Thyroid gland (tissue), 4 donors: ENCODE data around the gene SETD3.

ENCODE experiments used
- POLR2A ChIP-seq, 2 donors: fragments of 450-650 bp; IDR thresholded peaks; one replicate each; pipeline ENCODE4 v1.6.1; 2017; ENCODE audit warnings: antibody characterized with exemption in 2 of 2, mild to moderate bottlenecking in 2 of 2, moderate library complexity in 1 of 2
- TF ChIP-seq, protein P1 (sequence below), 6 experiments: fragments of 200-600 bp in 3 of 6; fragments of 450-650 bp in 3 of 6; sonication (generic) in 3 of 6; IDR thresholded peaks; one replicate each; pipeline ENCODE4 v1.5.1; 2016 to 2019; ENCODE audit warnings: antibody characterized with exemption in 6 of 6, mild to moderate bottlenecking in 2 of 6, inconsistent platforms in 1 of 6, moderate library complexity in 1 of 6

DNA sequence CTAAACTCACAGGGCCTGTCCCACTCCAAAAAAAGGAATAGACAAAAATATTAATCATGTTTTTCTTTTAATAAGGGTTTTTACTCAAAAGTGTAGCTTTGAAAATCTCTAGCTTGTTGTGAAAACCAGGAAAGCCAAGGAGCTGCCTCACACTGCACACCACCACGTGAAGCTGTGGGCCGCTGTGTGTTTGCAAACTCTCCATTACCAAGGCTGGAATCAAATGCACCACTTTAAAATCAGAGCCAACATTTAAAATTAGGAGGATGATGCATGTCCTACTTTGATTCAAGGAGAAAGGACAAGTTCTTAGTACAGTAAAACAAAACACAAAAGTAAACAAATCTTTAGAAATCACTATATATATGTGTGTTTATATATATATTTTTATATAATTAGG lies 83.0 kb downstream of the SETD3 start:
- TF ChIP-seq, protein P1, sequence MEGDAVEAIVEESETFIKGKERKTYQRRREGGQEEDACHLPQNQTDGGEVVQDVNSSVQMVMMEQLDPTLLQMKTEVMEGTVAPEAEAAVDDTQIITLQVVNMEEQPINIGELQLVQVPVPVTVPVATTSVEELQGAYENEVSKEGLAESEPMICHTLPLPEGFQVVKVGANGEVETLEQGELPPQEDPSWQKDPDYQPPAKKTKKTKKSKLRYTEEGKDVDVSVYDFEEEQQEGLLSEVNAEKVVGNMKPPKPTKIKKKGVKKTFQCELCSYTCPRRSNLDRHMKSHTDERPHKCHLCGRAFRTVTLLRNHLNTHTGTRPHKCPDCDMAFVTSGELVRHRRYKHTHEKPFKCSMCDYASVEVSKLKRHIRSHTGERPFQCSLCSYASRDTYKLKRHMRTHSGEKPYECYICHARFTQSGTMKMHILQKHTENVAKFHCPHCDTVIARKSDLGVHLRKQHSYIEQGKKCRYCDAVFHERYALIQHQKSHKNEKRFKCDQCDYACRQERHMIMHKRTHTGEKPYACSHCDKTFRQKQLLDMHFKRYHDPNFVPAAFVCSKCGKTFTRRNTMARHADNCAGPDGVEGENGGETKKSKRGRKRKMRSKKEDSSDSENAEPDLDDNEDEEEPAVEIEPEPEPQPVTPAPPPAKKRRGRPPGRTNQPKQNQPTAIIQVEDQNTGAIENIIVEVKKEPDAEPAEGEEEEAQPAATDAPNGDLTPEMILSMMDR (IDR thresholded peaks at IDR 0.05) = no peak
- TF ChIP-seq POLR2A (IDR thresholded peaks at IDR 0.05) = no peak
